GM12874 (cell line): Measurements from ENCODE around the gene MIOX.

Source experiments
- TF ChIP-seq, protein P1 (sequence below): IDR thresholded peaks from 2 replicates; pipeline ENCODE4 v1.5.1; 2011; ENCODE audit warnings: low read depth, mild to moderate bottlenecking, control low read depth, low read length, moderate library complexity; ENCODE audit not compliant: insufficient read depth

MIOX gene

DNA sequence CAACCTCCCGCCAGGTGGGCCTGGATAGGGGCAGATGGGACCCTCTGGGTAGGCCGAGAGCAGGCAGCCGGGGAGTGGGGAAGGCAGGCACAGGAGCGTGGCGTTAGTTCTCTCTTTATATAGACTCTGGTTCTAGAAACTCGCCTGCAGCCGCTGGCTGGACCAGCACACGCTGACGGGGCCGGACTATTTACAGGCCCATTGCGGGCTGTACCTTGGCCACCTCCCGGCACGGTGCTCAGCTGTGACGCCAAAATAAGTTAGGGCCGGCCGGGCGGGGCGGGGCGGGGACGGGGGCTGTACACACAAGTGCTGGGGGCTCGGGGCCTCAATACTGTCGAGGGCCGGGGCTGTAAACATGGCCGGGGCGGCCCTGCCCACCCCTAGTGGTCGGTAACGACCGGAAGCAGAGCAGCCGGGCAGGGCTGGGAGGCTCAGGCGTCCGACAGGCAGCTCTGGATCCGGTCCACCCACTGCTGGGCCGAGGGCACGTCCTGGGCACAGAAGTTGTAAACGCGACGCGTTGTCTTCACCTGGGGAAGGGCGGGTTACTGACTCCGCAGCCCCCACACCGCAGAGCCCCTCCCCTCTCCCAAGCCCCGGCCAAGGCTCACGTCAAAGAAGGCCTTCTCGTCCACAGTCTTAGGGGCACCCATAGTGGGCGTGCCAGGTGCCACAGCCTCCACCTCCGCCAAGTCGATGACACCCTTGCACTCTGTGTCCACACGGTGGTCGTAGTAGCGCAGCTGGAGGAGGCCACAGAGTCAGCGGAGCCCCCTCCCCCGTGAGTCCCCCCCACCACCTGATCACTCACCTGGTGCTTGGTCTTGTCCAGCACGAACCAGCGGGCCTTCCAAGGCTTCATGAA lies 39.7 kb upstream of the MIOX start:
- TF ChIP-seq, protein P1, sequence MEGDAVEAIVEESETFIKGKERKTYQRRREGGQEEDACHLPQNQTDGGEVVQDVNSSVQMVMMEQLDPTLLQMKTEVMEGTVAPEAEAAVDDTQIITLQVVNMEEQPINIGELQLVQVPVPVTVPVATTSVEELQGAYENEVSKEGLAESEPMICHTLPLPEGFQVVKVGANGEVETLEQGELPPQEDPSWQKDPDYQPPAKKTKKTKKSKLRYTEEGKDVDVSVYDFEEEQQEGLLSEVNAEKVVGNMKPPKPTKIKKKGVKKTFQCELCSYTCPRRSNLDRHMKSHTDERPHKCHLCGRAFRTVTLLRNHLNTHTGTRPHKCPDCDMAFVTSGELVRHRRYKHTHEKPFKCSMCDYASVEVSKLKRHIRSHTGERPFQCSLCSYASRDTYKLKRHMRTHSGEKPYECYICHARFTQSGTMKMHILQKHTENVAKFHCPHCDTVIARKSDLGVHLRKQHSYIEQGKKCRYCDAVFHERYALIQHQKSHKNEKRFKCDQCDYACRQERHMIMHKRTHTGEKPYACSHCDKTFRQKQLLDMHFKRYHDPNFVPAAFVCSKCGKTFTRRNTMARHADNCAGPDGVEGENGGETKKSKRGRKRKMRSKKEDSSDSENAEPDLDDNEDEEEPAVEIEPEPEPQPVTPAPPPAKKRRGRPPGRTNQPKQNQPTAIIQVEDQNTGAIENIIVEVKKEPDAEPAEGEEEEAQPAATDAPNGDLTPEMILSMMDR, result no peak

DNA sequence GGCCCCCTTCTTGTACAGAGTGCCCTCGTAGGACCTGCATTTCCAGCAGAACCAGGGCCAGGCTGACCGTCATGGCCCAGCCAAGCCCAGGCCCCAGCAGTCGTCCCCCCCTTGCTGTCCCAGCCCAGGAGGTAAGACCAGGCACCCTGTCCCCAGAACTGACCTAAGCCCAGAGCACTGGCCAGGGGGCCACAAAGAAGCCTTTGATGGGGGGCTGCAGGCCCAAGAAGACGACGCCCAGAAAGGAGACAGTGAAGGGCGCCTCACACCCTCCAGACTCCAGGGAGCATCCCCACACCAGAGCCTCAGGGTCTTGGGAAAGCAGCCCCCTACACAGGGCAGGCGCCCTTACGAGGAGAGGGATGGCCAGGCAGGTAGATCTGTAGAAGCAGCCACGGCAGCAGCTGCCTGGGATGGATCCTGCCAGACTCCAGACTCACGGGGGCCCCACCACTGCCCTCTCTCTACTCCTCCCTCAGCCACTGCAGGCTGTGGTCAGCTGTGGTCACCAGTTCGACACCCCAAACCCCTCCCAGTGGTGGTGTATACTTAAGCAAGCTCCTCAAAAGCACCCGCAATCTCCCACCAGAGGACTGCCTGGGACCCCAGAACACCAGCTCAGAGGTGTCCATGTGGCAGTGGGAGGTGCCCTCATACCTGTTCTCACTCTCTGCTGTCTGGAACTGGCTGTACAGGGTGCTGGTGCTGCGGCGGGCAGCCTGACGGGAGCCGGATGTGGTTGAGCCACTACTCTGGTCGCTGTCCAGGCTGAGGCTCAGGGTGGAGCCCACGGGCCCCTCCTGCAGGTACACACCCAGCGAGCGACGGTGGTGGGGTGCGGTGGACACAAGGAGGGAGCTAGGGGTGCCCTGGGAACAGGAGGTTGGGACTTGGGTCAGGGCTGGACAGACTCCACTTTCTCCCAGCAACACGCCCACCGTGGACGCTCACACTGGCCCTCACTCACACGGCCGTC lies 38.8 kb upstream of the MIOX start:
- TF ChIP-seq, protein P1, result no peak

DNA sequence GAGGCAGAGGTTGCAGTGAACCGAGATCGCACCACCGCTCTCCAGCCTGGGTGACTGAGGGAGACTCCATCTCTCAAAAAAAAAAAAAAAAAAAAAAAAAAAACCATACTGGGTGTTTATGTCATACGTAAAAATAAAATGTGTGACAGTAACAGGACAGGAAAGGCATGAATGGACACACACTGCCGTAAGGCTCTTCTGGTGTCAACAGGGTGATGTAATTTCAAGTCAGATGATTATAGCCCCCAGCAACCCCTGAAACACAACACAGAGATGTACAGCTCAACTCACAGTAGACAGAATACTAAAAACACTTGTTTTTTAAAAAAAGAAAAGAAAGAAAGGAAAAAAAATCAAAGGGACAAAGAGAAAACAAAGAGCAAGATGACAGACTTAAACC lies 34.0 kb upstream of the MIOX start:
- TF ChIP-seq, protein P1, result no peak

DNA sequence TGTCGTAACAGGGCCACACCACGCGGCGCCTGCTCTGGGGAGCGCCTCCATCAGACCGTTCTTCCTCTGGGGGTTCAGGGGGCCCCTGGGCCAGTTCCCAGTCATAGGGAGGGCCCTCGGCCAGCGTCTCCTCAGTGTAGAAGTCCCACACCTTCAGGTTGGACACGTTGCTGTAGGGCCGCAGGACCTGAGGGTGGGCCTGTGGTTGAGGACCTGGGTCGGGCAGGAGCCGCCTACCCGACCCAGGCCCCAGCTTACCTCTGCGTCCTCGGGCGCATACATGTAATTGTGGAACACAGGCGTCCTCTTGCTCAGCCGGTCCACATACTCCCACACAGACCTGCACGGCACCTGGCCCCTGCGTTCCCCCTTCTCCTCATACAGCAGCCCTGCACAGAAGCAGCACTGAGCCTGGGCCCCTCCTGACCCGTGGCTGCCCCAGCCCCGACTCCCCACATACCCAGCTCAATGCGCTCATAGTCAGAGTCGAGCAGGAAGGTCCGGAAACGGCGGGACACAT lies 32.0 kb upstream of the MIOX start:
- TF ChIP-seq, protein P1, result no peak

DNA sequence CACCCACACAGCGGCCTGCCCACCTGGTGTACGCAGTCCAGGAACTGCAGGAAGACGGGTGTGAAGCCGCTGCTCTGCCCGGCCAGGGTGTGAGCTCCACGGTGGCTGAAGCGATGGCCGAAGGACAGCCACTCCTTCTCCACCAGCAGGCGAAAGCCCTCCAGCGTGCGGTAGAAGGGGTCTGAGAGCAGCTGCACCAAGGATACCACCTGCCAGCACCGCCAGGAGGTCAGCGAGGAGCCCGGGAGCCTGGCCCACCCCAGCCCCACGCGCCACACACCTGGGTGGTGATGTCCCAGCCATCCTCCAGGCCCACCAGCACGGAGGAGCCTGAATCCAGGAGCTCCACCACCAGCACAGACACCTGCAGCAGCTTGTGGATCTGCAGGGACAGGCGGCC lies 31.5 kb upstream of the MIOX start:
- TF ChIP-seq, protein P1, result no peak

DNA sequence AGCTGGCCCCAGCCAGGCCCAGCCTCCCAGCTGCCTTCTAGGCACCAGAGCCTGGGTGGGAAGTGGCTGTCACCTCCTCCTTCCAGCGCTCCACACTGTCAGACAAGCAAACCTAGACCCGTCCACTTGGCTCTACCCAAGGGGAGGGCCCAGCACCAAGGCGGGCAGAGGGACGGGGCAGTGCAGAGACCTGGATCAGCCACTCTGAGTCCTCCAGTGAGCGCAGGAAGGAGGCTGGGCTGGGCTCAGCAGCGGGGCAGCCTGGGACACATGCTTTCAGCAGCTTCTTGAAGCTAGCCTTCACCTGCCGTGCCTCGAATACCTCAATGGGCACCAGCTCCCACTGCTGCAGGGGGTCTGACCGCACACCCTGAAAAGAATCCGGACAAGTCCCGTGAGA lies 30.6 kb upstream of the MIOX start:
- TF ChIP-seq, protein P1, result no peak
